ENCODE data around the gene PLIN5.

The PLIN5 gene

DNA sequence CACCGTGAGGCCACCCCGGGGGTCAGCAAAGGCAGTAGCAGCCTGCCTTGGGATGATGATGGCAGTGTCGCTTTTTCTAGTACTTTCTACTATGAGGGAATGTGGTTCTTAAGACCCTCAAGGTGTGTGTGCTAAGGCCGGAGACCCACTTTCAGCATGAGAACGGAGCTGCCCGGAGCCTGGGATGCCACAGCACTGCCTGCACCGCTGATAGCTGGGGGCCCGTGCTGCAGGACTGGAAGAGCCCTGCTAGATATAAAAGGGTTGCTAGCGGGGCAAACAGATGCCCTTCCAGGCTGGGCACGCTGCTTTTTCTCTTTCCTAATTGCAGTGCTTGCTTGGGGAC, 31.2 kb downstream of the PLIN5 start:
- no peak for DNase-seq

DNA sequence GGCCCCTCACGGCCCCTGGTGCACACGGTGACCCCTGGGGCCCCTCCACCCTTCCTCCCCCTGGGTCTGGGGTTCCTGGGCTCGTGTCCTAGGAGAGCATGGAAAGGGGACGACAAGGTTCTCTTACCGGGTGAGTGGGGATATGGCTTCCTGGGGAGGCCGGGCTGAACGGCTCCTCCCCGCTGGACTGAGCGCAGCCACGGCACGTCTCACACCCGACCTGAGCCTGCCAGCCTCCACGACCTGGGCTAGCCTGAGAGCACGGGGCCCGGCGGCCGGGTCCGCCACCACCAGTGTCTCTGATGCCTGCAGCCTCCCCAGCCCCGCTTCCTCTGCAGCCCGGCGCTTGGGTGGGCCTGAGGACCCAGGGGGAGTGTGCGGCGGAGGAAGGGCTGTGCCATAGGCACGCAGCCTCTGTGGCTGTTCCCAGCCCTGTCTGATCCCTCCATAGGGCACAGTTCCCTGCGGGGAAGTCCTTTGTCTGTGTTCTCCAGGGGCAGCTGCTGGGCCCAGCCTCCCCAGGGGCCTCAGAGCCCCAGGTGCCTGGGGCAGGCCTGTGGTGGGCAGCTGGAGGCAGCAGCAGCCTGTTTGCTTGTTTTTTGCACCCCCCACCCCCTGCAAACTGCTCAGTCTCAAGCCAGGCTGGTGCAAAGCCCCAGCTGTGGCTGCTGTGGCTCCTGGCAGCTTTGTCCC, 31.7 kb downstream of the PLIN5 start:
- DNase-seq, result no peak

- no peak for DNase-seq
Measured at GRCh38 chr19:4502282-4503131, 32.5 kb downstream of the PLIN5 start.

GRCh38 chr19:4501691-4502090, 33.3 kb downstream of the PLIN5 start:
- DNase-seq, result no peak

DNA sequence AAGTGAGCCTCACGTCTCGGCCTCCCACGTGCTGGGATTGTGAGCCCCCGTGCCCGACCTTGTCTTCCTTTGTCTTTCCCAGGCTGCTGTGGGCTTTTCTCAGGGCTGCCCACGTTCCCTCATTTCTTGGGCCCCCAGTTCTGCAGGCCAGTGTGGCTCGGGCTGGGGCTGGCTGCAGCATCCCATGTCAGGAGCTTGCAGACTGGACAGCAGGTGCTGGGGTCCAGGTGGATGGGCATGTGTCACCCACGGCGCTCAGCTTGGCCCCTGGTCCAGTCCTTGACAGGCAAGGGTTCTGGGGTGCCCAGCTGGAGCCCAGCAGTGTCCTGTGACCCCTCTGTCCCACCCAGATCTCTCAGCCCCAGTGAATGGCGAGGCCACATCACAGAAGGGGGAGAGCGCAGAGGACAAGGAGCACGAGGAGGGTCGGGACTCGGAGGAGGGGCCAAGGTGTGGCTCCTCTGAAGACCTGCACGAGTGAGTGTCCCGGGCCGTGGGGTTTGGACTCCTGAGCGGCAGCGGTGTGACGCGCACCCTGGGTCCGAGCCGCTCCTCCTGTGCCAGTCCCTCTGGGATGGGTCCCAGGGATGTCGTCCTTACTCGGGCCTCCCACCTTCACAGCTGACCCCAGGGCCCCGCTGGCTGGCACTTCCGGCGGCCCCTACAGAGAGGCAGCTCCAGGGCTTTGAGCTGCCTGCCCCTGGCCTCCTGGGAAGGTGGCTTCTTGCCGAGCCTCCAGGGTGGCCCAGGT, 34.0 kb downstream of the PLIN5 start:
- DNase-seq, result no peak

- no peak for DNase-seq
Measured at GRCh38 chr19:4499855-4500254, 35.2 kb downstream of the PLIN5 start.

DNA sequence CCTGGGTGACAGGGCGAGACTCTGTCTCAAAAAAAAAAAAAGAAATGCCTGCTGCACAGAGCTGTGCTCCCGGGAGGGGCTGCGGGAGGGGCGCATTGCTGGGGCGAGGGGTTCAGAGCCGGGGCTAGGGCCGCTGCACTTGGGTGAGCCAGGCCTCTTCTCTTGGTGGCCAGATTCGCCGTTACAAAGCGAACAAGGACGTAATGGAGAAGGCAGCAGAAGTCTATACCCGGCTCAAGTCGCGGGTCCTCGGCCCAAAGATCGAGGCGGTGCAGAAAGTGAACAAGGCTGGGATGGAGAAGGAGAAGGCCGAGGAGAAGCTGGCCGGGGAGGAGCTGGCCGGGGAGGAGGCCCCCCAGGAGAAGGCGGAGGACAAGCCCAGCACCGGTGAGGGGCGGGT, 35.7 kb downstream of the PLIN5 start:
- DNase-seq, result no peak

DNA sequence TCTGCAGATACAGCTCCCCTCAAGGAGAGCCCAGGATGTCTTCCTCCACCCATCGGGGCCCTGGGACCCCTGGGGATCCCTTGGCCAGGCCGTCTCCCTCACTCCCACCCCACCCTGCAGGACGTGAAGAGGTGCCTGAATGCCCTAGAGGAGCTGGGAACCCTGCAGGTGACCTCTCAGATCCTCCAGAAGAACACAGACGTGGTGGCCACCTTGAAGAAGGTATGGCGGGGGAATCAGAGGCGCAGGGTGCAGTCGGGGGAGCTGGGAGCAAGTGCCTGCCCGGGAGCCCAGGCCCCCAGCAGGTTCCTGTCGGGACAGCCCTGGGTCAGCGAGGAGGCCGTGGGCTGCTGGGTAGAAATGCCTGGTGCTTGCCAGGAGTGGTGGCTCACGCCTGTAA, 36.3 kb downstream of the PLIN5 start:
- no peak for DNase-seq

GRCh38 chr19:4497770-4498389, 37.1 kb downstream of the PLIN5 start:
- no peak for DNase-seq

GRCh38 chr19:4496304-4496703, 38.7 kb downstream of the PLIN5 start:
- DNase-seq, result no peak

DNA sequence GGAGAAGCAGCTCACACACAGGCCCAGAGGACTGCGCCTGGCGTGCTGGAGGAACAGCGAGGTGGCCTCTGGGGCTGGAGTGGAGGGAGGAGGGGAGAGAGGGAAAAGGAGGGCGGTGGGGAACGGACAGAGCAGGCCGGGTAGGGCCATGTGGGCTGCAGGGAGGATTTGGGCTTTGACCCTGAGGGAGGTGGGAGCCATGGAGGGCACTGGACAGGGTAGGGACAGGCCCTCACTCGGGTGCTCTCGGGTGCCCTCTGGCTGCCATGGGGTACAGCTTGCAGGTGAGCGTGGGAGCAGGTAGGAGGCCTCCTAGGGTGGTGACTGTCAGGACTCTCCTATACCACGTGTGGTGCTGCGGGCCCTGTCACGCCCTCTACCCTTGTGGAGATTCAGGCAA, 39.6 kb downstream of the PLIN5 start:
- no peak for DNase-seq

DNA sequence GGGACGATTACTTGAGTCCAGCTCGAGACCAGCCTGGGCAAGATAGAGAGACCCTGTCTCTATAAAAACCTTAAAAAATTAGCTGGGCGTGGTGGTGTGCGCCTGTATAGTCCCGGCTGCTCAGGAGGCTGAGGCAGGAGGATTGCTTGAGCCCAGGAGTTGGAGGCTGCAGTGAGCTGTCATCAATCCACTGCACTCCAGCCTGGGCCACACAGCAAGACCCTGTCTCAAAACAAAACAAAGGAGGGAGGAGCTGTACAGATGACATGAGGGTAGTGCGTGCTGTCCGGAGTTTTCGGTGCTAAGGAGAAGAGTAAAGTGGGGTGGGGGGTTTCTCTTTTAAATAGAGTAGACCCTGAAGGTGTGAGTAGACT, 40.3 kb downstream of the PLIN5 start:
- DNase-seq, result no peak

GRCh38 chr19:4493929-4494690, 40.9 kb downstream of the PLIN5 start:
- DNase-seq, result no peak

DNA sequence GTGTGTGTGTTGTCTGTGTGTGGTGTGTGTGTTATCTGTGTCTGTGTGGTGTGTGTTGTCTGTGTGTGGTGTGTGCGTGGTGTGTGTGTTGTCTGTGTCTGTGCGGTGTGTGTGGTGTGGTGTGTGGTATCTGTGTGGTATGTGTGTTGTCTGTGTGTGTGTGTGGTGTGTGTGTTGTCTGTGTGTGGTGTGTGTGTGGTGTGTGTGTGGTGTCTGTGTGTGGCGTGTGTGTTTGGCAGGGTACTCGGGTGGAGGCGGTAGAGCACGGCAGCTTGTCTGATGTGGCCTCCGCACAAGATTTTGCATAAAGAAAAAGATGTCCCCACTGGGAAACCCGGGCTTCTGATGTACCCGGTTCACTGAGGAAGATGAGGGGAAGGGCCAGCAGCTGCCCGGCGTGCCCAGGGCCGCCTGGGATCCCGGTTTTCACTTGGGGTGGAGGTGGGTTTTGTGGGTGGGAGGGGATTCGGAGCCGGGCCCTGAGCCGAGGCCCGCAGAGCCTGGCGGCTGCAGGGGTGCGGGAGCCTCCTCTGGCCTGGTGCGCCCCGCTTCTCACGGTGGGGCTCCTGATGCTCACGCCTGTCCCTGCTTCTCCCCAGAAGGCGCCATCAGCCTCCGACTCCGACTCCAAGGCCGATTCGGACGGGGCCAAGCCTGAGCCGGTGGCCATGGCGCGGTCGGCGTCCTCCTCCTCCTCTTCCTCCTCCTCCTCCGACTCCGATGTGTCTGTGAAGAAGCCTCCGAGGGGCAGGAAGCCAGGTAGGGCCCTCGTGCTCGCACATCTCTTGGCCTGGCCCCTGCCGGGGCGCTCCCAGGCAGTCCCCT, 41.7 kb downstream of the PLIN5 start:
- DNase-seq, result no peak

GRCh38 chr19:4492337-4493103, 42.5 kb downstream of the PLIN5 start:
- no peak for DNase-seq

DNA sequence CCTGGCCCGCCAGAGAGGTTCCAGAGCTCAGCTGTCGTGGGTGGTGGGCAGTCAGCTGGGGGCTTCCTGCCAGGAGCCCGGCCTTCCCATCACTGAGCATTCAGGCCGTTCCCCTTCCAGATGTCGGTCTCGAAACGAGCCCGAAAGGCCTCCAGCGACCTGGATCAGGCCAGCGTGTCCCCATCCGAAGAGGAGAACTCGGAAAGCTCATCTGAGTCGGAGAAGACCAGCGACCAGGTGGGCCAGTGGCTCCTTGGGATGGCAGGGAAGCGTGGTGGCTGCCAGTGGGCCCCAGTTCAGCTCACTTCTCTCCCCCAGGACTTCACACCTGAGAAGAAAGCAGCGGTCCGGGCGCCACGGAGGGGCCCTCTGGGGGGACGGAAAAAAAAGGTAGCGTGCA, 43.6 kb downstream of the PLIN5 start:
- no peak for DNase-seq

DNA sequence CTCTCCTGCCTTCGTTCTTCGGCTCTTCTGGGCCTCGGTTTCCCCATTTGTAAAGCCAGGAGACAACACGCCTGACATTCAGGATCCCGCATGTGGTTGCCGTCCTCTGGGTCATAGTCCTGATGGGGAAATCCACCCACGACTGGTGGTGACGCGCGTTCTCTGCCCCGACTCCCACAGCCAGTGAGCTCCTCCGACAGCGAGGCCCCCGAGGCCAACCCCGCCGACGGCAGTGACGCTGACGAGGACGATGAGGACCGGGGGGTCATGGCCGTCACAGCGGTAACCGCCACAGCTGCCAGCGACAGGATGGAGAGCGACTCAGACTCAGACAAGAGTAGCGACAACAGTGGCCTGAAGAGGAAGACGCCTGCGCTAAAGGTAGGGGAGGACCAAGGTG, 46.5 kb downstream of the PLIN5 start:
- DNase-seq, result no peak

GRCh38 chr19:4487572-4487971, 47.5 kb downstream of the PLIN5 start:
- DNase-seq, result no peak

- no peak for DNase-seq
Measured at GRCh38 chr19:4483385-4483784, 51.6 kb downstream of the PLIN5 start.

GRCh38 chr19:4482721-4483364, 52.2 kb downstream of the PLIN5 start:
- DNase-seq, result no peak
